GM21529 (cell line): ENCODE data around the gene B9D1.

Experiments used
- ATAC-seq: cut with Tn5 transposase; IDR thresholded peaks from one replicate; pipeline ENCODE4 v1.9.1; 2021; ENCODE audit not compliant: unreplicated experiment

B9D1 gene

GRCh38 chr17:19377602-19378415, 15.3 kb upstream of the B9D1 start:
- ATAC-seq: peak; percentile 90

- no peak for ATAC-seq
These were observed 14.3 kb upstream of the B9D1 start for GRCh38 chr17:19376811-19377210.

GRCh38 chr17:19375732-19376131, 13.2 kb upstream of the B9D1 start:
- no peak for ATAC-seq

GRCh38 chr17:19374136-19374535, 11.6 kb upstream of the B9D1 start:
- no peak for ATAC-seq

DNA sequence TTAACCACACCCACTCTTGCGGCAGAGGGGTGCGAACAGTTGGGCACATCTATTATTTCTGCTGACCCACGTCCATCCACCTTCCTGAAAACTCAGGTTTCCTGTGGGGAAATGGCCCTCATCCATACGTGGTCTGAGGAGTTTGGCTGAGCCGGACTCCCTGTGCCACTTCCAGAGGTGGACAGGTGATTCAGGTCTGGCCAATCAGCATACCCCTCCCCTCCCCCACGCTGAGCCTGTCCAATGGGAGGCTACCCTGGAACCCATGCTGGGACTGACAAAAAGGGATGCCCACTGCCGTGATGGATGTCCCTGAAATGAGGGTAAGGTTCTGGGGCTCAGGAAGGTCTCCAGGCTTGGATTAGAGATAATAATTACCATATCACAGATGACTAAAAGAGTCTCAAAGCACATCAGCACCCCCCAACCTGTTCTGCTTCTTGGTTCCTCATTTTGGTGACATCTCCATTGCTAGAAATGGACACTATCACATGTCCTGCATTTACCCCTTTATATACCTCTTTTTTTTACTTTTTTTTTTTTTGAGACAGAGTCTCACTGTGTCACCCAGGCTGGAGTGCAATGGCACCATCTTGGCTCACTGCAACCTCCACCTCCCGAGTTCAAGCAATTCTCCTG, 10.5 kb upstream of the B9D1 start:
- no peak for ATAC-seq

DNA sequence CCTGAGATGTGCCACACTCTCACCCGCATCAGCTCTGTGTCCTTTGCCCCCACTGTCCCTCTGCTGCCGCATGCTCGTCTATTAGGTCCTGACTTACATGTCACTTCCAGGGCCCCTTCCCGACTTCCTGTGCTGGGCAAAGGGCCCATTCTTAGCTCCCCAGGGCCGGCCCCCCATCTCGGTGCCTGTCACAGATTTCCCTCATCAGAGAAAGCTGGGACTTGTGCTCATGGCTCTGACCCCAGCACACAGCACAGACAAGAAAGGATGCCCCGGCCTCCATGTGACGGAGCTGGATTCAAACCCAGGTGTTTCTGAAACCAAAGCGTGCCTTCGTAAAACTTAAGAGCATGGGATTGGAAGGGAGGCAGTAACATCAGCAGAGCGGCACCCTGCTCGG, 9.9 kb upstream of the B9D1 start:
- ATAC-seq: no peak

GRCh38 chr17:19372011-19372370, 9.5 kb upstream of the B9D1 start:
- ATAC-seq: no peak

DNA sequence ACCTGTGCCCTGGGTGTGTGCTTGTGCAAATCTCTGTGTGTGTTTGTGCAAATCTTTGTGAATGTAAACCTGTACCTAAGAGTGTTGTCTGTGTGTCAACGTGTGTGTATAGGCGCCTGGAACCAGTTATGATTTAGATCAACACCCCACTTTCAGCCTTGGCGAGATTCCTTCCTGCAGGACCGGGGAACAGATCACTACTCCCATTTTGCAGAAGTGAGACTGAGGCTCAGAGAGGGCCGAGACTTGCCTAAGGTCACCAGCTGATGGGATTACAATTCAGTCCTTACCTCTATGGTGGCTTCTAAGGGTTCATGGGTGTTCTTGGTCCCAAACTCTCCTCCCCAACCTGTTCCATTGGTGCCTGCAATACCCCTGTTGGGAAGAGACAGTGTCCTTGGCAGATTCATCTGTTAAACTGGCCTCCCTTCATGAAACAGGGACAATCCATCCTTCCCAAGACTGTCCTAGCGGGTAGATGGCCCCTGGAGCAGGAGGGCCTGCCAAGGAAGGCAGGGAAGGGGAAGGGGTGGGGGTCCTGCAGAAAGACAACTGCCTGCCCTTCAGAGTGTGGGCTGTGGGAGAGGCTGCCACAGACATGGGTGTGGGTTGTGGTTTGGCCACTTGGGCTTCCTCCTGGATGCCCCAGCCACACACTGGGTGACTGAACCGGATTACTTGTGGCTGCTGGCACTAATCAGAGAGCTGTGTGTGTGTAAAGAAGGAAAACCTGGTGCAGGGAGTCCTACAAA, 8.9 kb upstream of the B9D1 start:
- ATAC-seq: no peak

GRCh38 chr17:19370493-19370960, 8.0 kb upstream of the B9D1 start:
- peak; percentile 62 for ATAC-seq

- no peak for ATAC-seq
These were observed 7.4 kb upstream of the B9D1 start for GRCh38 chr17:19369846-19370492.

- no peak for ATAC-seq
These were observed 6.7 kb upstream of the B9D1 start for GRCh38 chr17:19369107-19369778.

- ATAC-seq: no peak
These were observed 5.7 kb upstream of the B9D1 start for GRCh38 chr17:19368229-19368628.

- ATAC-seq: no peak
These were observed 4.1 kb upstream of the B9D1 start for GRCh38 chr17:19366637-19366972.

DNA sequence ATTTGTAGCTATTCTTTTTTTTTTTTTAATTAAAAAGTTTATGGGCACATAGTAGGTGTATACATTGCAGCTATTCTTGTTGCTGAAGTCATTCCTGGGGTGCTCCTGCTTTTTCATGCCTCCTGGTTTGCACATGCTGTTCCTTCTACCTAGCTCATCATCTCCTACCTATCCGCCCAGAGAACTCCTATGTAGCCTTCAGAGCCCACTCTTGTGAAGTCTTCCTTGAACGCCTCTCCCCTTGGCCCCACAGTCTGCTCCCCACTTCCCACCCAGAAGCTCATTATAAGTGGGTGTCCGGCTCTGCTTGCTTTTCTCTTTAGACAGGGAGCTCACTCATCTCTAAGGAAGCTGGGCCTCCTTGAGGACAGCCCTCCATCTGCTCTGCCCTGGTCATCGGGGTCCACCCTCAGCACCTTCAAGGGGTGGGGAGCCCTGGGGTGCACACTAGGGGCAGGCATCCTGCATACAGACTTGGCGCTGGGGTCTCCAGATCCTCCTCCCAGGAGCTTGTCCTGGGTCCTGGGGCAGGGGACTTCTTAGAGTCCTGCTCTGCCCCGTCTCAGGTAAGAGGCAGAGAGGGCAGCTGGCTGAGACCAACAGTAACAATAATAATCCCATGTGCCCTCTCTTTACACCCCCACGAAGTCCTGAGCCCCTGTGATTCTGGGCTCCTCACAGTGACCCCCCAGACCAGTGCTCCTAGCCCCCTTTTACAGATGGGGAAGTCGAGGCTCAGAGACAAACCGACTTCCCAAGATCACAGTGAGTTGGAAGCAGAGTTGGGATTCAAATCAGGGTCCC, 3.5 kb upstream of the B9D1 start:
- ATAC-seq: no peak

DNA sequence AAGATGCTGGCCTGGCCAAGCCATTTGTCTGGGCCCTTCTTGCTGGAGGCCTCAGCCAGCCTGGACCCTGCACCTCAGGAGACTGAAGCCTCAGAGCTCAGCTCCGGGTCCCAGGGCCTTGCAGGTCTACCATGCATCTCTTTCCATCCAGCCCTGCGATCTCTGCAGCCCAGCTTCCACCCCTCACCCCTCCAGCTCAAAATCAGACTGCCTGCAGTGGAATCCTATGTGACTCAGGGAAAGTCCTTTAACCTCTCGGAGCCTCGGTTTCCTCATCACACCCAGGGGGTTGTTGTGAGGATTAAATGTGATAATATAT, 2.9 kb upstream of the B9D1 start:
- ATAC-seq: no peak

DNA sequence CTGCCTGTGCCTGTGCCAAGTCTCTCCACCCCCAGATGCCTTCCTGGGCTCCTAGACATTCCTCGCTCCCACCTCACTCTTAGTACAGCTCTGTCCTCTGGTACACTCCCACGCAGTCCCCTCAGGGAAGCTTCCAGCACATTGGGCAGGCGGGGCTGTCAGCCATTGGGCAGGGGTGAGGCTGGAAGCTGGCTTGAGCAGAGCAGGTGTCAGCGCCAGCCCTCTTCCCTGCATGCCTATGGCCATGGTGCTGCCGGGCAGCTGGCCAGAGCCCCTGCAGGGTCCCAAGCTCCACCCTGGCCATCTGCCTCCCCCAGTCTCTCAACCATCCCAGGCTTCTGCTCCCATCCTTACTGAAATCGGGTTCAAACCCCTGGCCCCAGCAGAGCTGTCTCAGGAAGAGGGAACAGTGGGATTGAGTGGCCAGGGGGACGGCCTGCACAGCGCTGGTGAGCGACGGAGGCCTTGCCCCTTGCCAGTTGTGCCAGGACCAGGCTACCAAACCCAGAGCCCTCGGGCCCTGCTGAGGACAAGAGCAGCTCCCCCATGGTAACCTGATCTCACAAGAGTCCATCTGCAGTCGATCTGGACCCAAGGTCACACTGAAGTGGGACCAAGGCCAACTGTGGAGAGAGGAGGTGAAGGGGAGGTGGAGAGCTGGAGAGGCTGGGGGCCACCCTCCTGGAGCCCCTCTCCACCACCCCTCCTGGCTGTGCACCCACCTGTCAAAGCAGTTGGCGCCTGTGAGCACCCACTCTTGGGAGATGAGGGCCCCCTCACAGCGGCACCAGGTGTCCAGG, 2.4 kb upstream of the B9D1 start:
- no peak for ATAC-seq

DNA sequence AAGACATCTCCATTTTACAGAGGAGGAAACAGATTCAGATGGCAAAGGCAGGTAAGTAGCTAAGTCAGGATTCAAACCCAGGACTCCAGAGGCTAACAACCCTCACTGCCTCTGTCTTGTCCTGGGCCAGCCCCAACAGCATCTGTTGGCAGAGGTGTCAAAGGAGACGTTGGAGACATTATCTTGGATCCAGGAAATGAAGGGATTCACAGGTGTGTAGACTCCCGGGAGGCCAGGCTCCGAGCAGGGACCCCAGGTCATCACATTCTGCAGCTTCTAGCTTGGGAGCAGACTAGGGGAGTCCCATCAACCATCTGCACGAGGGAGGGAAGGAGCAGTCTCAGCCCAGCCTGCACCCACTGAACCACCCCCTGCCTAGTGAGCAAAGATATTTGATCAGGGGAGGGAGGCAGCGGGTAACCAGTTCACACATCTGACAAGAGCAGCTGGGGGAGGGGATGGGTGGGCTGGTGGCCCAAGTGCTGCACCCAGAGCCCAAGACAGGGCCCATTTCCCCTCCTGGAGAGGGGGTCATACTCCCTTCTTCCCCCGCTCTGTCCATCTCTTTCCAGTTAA, 1.0 kb upstream of the B9D1 start:
- no peak for ATAC-seq

DNA sequence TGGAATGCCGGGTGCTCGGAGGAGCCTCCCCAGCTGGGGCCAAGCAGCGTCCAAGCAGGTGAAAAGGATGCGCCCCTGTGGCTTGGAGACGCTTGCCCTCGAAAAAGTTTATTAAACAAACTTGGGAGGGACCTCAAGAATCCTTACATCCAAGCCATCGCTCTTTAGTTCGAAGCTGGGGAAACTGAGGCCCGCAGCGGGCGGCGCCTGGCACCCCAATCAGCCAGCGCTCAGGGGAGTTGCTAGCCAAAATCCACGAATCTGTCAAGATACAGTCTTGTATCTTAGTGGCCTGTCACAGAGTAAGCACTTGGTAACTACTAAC, 553 bp upstream of the B9D1 start:
- ATAC-seq: no peak

DNA sequence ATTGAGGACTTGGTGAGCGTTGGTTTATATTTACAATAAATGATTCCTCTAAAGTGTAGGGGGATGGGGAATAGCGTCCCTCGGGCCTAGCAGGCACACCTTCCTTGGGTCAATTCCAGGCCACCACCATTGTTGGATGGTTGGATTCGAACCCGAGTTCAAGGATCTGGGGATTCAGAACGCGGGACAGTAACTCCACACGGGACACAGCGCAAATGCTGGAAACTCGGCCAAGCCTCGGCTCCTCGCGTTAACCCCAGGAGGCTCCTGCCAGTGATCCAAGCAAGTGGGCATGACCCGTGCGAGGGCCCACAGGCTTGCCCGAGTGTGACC, 613 bp downstream of the B9D1 start:
- no peak for ATAC-seq

GRCh38 chr17:19361326-19361725, 1.2 kb downstream of the B9D1 start:
- no peak for ATAC-seq
